Fibroblast of pulmonary artery (primary cell): ENCODE measurements around the gene VEGFA.

Experiments used
- DNase-seq: peaks from one replicate; pipeline ENCODE4 v3.0.0-alpha.2; 2010; ENCODE audit warnings: low read depth
- H3K4me3 ChIP-seq: replicated peaks from 2 replicates; pipeline ENCODE4 v1.5.1; 2011; ENCODE audit warnings: low read depth, mild to moderate bottlenecking, control low read depth, low read length, moderate library complexity
- CTCF ChIP-seq: IDR thresholded peaks from 2 replicates; pipeline ENCODE4 v1.5.1; 2011; ENCODE audit warnings: mild to moderate bottlenecking, control low read depth, low read length, inconsistent platforms; ENCODE audit errors: missing control alignments

VEGFA gene

GRCh38 chr6:43773050-43773979 lies 3.3 kb downstream of the VEGFA start:
- peak; percentile 81 for TF ChIP-seq CTCF
- DNase-seq, result peak; percentile 63
- peak overlapping the region; percentile 91 for H3K4me3 ChIP-seq

- no peak for TF ChIP-seq CTCF
- H3K4me3 ChIP-seq, result peak overlapping the region; percentile 91
- DNase-seq, result no peak
These were observed 4.2 kb downstream of the VEGFA start for GRCh38 chr6:43773980-43774775.

- peak; percentile 86 for TF ChIP-seq CTCF
- H3K4me3 ChIP-seq, result peak overlapping the region; percentile 26
- peak; percentile 64 for DNase-seq
These were observed 4.9 kb downstream of the VEGFA start for GRCh38 chr6:43774776-43775534.

- no peak for DNase-seq
- H3K4me3 ChIP-seq, result no peak overlapping the region
- TF ChIP-seq CTCF, result no peak
These were observed 5.5 kb downstream of the VEGFA start for GRCh38 chr6:43775535-43775885.

GRCh38 chr6:43776115-43776798 lies 6.2 kb downstream of the VEGFA start:
- no peak overlapping the region for H3K4me3 ChIP-seq
- no peak for DNase-seq
- TF ChIP-seq CTCF, result no peak
